Measurements from ENCODE around the gene CKAP4. TPM values are rescaled to one million over a fixed set of nuclear protein-coding genes. Genes with fewer than 3 reads are reported as not detected.
A peak's percentile ranks its signal among the peaks of the same experiment; 100 is the strongest.
"Not testable (repeated sequence)": the region's sequence is repeated elsewhere in the genome, so short reads cannot be mapped to it uniquely, and the experiment has no call there.

Gene CKAP4
- total and polyA plus RNA-seq, 8 donors, result 86.0 to 119 (median 97.5) TPM

DNA sequence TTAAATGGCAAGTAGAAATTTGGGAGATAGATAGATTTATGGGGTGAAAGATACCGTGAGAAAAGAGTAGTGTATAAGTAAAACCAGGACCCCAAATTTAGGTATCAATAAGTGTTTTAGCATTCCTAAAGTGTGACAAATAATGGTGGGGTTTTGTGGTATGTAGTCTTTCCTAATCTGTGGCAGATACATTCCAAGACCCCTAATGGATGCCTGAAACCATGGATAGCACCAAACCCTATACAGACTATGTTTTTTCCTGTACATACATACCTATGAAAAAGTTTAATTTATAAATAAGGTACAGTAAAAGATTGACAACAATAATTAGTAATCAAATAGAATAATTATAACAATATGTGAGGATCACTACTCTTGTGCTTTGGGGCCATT is 40.3 kb upstream of the CKAP4 start:
- intact Hi-C loops (cut with DNase I), result no loop called here
- Histone ChIP-seq H3K27ac (no peak overlapping the region), H3K4me1 (peaks cover 3 to 26% of the 10 kb centered on the region in 2 donors), H3K9me3 (no peaks in the 10 kb centered on the region), H3K4me3 (no peak overlapping the region), H3K27me3 (no peaks in the 10 kb centered on the region), H3K36me3 (no peaks in the 10 kb centered on the region)
- no peak for DNase-seq
- TF ChIP-seq, protein P1, sequence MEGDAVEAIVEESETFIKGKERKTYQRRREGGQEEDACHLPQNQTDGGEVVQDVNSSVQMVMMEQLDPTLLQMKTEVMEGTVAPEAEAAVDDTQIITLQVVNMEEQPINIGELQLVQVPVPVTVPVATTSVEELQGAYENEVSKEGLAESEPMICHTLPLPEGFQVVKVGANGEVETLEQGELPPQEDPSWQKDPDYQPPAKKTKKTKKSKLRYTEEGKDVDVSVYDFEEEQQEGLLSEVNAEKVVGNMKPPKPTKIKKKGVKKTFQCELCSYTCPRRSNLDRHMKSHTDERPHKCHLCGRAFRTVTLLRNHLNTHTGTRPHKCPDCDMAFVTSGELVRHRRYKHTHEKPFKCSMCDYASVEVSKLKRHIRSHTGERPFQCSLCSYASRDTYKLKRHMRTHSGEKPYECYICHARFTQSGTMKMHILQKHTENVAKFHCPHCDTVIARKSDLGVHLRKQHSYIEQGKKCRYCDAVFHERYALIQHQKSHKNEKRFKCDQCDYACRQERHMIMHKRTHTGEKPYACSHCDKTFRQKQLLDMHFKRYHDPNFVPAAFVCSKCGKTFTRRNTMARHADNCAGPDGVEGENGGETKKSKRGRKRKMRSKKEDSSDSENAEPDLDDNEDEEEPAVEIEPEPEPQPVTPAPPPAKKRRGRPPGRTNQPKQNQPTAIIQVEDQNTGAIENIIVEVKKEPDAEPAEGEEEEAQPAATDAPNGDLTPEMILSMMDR (IDR thresholded peaks at IDR 0.05), result no peak
- no peak for ATAC-seq

DNA sequence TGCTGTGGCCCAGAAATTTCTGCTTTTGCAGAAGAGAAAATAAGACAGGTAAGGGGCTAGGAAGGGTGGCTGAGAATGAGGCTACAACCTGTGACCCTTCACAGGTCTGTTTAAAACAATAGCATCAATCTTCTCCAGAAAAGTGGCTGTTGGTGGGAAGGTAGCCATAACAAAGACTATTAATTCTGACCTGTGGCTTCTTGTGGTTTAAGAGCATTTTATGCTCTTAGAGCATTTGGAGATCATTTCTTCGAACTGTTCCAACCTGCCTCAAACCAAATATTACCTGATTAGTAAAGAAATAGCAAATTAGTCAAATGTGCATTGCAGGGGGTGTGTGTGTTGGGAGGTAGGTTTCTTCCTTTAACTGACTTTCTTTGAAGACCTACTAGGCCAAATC is 39.5 kb upstream of the CKAP4 start:
- TF ChIP-seq, protein P1 (IDR thresholded peaks at IDR 0.05), result no peak
- intact Hi-C loops (cut with DNase I), result no loop called here
- H3K4me3 ChIP-seq, result no peak overlapping the region
- no peaks in the 10 kb centered on the region for H3K27me3 ChIP-seq
- H3K4me1 ChIP-seq, result peaks cover 3 to 26% of the 10 kb centered on the region in 2 donors
- no peaks in the 10 kb centered on the region for H3K36me3 ChIP-seq
- no peak overlapping the region for H3K27ac ChIP-seq
- H3K9me3 ChIP-seq, result no peaks in the 10 kb centered on the region
- DNase-seq (no peak), ATAC-seq (no peak)

DNA sequence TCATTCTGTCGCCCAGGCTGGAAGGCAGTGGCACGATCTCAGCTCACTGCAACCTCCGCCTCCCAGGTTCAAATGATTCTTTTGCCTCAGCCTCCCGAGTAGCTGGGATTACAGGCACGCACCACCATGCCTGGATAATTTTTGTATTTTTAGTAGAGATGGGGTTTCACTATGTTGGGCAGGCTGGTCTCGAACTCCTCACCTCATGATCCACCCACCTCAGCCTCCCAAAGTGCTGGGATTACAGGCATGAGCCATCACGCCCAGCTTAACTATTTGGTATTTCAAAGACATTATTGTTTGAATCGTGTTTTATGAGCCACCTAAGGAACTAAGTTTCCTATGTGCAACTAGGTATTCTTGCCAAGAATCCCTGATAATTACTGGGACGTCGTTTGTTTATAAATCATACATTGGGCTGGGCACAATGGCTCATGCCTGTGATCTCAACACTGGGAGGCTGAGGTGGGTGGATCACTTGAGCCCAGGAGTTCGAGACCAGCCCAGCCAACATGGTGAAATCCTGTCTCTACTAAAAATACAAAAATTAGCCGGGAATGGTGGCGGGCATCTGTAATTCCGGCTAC is 38.8 kb upstream of the CKAP4 start:
- intact Hi-C loops (cut with DNase I); H3K9me3 ChIP-seq; H3K36me3 ChIP-seq; H3K4me3 ChIP-seq; DNase-seq; H3K27me3 ChIP-seq; H3K27ac ChIP-seq; ATAC-seq: not testable (repeated sequence)
- peaks cover 3 to 30% of the 10 kb centered on the region in 2 donors for H3K4me1 ChIP-seq

DNA sequence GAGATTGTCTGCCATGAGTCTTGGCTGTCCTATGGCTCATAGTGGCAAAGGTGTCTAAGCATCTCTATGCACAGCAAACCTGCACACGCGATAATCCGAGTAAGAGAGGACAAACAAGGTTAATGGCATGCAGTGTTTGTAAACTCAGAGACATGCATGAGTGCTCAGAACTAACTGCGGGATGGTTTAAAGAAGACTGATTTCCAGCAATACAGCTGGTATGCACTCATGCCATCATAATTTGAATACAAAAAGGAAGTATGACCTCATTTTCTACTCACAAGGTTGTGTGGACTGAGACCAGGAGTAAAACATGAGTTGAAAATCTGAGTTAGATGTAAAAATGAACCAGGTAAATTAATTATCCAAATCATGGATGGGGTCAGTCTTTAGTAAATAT is 38.2 kb upstream of the CKAP4 start:
- Histone ChIP-seq H3K4me1 (peaks cover 3 to 30% of the 10 kb centered on the region in 2 donors), H3K4me3 (no peak overlapping the region), H3K27me3 (no peaks in the 10 kb centered on the region), H3K9me3 (no peaks in the 10 kb centered on the region), H3K36me3 (no peaks in the 10 kb centered on the region), H3K27ac (no peak overlapping the region)
- TF ChIP-seq, protein P1 (IDR thresholded peaks at IDR 0.05), result no peak
- intact Hi-C loops (cut with DNase I), result no loop called here
- no peak for DNase-seq
- ATAC-seq, result no peak

DNA sequence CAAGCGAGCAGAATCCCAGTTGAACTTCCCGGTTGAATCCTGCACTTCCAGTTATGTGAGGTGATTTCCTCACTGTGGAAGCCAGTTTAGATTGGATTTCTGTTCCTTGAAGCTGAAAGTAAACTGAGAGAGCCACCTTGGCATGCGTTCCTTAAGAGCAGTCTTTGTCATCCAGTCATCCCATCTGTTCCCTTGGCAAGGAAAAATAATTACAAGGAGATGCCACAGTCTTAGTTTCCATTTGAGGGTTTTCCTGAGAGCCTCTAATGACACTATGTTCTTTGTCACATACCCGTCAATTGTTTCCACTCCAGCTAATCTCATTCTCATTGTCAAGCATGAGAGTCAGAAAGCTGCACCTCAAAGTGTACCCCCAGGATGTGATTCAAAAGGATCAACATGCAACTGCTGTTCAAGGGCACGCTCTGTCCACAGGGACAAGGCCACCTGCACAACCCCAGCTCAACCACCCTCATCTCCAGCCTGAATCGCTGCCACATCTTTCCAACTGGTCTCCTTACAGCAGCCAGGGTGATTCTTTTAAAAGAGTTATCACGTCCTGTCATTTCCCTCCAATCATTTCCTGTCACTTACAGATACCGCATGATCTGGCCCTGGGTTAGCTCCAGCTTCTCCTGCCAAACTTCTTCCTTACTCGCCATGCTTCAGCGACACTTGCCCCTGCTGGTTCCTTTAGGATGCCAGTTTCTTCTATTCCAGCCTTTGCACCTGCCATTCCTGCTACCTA is 36.7 kb upstream of the CKAP4 start:
- Histone ChIP-seq H3K9me3 (no peaks in the 10 kb centered on the region), H3K4me1 (peaks cover 3 to 34% of the 10 kb centered on the region in 2 donors), H3K36me3 (no peaks in the 10 kb centered on the region), H3K27me3 (no peaks in the 10 kb centered on the region), H3K4me3 (no peak overlapping the region), H3K27ac (peak overlapping the region in 1 of 2 donors; percentile 13)
- ATAC-seq, result no peak
- intact Hi-C loops (cut with DNase I), result no loop called here
- DNase-seq, result no peak
- TF ChIP-seq, protein P1 (IDR thresholded peaks at IDR 0.05), result no peak

Measured in left lung (tissue), 10 donors.